PC-9 (cell line): ENCODE results near the gene EPHX1. TPM values are rescaled to one million over a fixed set of nuclear protein-coding genes. Genes with fewer than 3 reads are reported as not detected.
A peak's percentile ranks its signal among the peaks of the same experiment; 100 is the strongest.

Source experiments
- BruUV-seq: library from RNA; stranded (reverse); fragments of 400-500 nt; replicated peaks from 2 replicates; lab custom pipeline; 2021; lab: Mats Ljungman, UMichigan
- CTCF ChIA-PET: fragments of 300-600 bp; sonication (Branson Sonifier 250); formaldehyde crosslinking; loops from one replicate; lab custom pipeline; 2022; ENCODE audit warnings: antibody characterized with exemption; lab: Charles Lee
- POLR2A ChIA-PET: fragments of 300-600 bp; sonication (Branson Sonifier 250); formaldehyde crosslinking; loops from one replicate; lab custom pipeline; 2022; ENCODE audit warnings: antibody characterized with exemption; ENCODE audit not compliant: unreplicated experiment; lab: Charles Lee
- DNase-seq, 2 experiments: peaks; one replicate each; pipeline versions ENCODE4 v3.0.0 to v3.0.0-alpha.2; 2015 to 2022; ENCODE audit warnings: mixed read lengths in 1 of 2
- H2AFZ ChIP-seq: fragments of 200-600 bp; sonication (generic); 2 replicates; pipeline ENCODE4 v1.8.1; 2017; ENCODE audit warnings: antibody characterized with exemption
- H3F3A ChIP-seq: fragments of 200-600 bp; sonication (generic); 2 replicates; pipeline ENCODE4 v1.8.1; 2017; ENCODE audit warnings: antibody characterized with exemption, mild to moderate bottlenecking, low read depth; ENCODE audit not compliant: insufficient read depth
- H3K27ac ChIP-seq: fragments of 200-600 bp; sonication (generic); 2 replicates; pipeline ENCODE4 v1.6.1; 2016; ENCODE audit warnings: mixed run types
- H3K27me3 ChIP-seq: fragments of 200-600 bp; sonication (generic); 2 replicates; pipeline ENCODE4 v1.6.1; 2016; ENCODE audit warnings: low read depth, mixed run types; ENCODE audit not compliant: insufficient read depth
- H3K36me3 ChIP-seq: fragments of 200-600 bp; sonication (generic); 2 replicates; pipeline ENCODE4 v1.6.1; 2016; ENCODE audit warnings: low read depth, mixed run types
- H3K4me1 ChIP-seq: fragments of 200-600 bp; sonication (generic); replicated peaks from 2 replicates; pipeline ENCODE4 v1.6.1; 2016; ENCODE audit warnings: mixed run types; ENCODE audit not compliant: insufficient read depth
- H3K4me2 ChIP-seq: fragments of 200-600 bp; sonication (generic); 2 replicates; pipeline ENCODE4 v1.6.1; 2017; ENCODE audit warnings: mixed run types
- H3K4me3 ChIP-seq: fragments of 200-600 bp; sonication (generic); 2 replicates; pipeline ENCODE4 v1.6.1; 2016; ENCODE audit warnings: mixed run types
- H3K79me2 ChIP-seq: fragments of 200-600 bp; sonication (generic); 2 replicates; pipeline ENCODE4 v1.6.1; 2017; ENCODE audit warnings: low read depth, mixed run types
- H3K9me2 ChIP-seq: fragments of 200-600 bp; sonication (generic); 2 replicates; pipeline ENCODE4 v1.8.1; 2017; ENCODE audit warnings: mild to moderate bottlenecking; ENCODE audit not compliant: insufficient read depth
- H3K9me3 ChIP-seq: fragments of 200-600 bp; sonication (generic); 2 replicates; pipeline ENCODE4 v1.8.1; 2016; ENCODE audit warnings: low read depth; ENCODE audit not compliant: insufficient read depth
- H4K20me1 ChIP-seq: fragments of 200-600 bp; sonication (generic); 2 replicates; pipeline ENCODE4 v1.8.1; 2017; ENCODE audit not compliant: insufficient read depth
- CTCF ChIP-seq: fragments of 200-600 bp; sonication (generic); conservative IDR thresholded peaks from 2 replicates; pipeline ENCODE4 v1.6.1; 2017; ENCODE audit warnings: mixed run types, antibody characterized with exemption, mild to moderate bottlenecking, moderate library complexity
- EZH2 ChIP-seq: fragments of 200-600 bp; sonication (generic); IDR thresholded peaks from 2 replicates; pipeline ENCODE4 v1.8.0; 2017; ENCODE audit warnings: antibody characterized with exemption, low read depth
- intact Hi-C: fragments of 100-400 bp; cut with micrococcal nuclease; formaldehyde crosslinking; loops from one replicate; pipeline ENCODE4 v1.10.0; 2022; ENCODE audit not compliant: unreplicated experiment
- total RNA-seq: library from RNA; stranded (reverse); gene quantifications from 2 replicates; pipeline ENCODE4 v1.2.3, GENCODE V29; 2021

Gene EPHX1
- total RNA-seq, 1 experiment from 2014 or later, result 313 TPM

- 0 out of 2 replicates have a peak, but pooled peaks cover 12% of the 10 kb centered on the region for H4K20me1 ChIP-seq
- H3K9me3 ChIP-seq, result no peaks in the 10 kb centered on the region
- H3K27ac ChIP-seq, result peak within 1 kb of the TSS; percentile 75
- DNase-seq, result peak; percentile 75 to 95
- H3K4me2 ChIP-seq, result peak within 1 kb of the TSS; percentile 94
- POLR2A ChIA-PET, result interaction anchor here (0.5 to 0.6 kb wide), 9 partner anchors 11 to 459 kb away, joined by 3 to 6 read pairs (median 4); no protein-coding TSS in a partner anchor
- CTCF ChIA-PET, result interaction anchor here (0.5 to 1.3 kb wide), 5 partner anchors 15 to 126 kb away, joined by 3 to 5 read pairs (median 3); no protein-coding TSS in a partner anchor
- H3K9me2 ChIP-seq, result no peaks in the 10 kb centered on the region
- peak within 1 kb of the TSS; percentile 98 for H2AFZ ChIP-seq
- H3K79me2 ChIP-seq, result peaks cover 51% of the 10 kb centered on the region
- no peak for TF ChIP-seq EZH2
- TF ChIP-seq CTCF, result no peak; the same call in 1 of the 2 replicates
- peaks cover 42% of the 10 kb centered on the region; the same call in 1 of the 2 replicates for H3F3A ChIP-seq
- peaks cover 57% of the 10 kb centered on the region for H3K4me1 ChIP-seq
- H3K36me3 ChIP-seq, result 0 out of 2 replicates have a peak, but pooled peaks cover 1% of the 10 kb centered on the region
- intact Hi-C loops, result loop anchor here (1.0 to 5.0 kb wide), 4 partner anchors 40 to 180 kb away; partner anchors contain the start of genes H3-3A and SRP9
- H3K4me3 ChIP-seq, result peak within 1 kb of the TSS; percentile 92
- BruUV-seq, result TSS peak; percentile 63
- no peaks in the 10 kb centered on the region for H3K27me3 ChIP-seq
These were observed 72.2 kb downstream of the EPHX1 start, which contains the start of gene TMEM63A for GRCh38 chr1:225881959-225882693. Gene TMEM63A (minus strand): TSS chr1:225882380. CDS start chr1:225877580, 4,800 bp downstream.

- H3K9me2 ChIP-seq, result no peaks in the 10 kb centered on the region
- H3K27ac ChIP-seq, result peak overlapping the region; percentile 75; the same call in 1 of the 2 replicates
- H2AFZ ChIP-seq, result peak overlapping the region; percentile 98
- intact Hi-C loops, result loop anchor here (1.0 to 5.0 kb wide), 3 partner anchors 39 to 179 kb away; partner anchors contain the start of genes H3-3A and SRP9
- peak in 1 of 2 experiments; percentile 62 for DNase-seq
- TF ChIP-seq EZH2 (no peak), CTCF (no peak; the same call in 1 of the 2 replicates)
- H3K79me2 ChIP-seq, result peaks cover 46% of the 10 kb centered on the region
- H3F3A ChIP-seq, result peaks cover 36% of the 10 kb centered on the region; the same call in 1 of the 2 replicates
- ChIA-PET POLR2A (interaction anchor here (0.6 to 0.9 kb wide), 8 partner anchors 10 to 460 kb away, joined by 3 to 7 read pairs (median 4); partner anchors contain the start of gene PYCR2), CTCF (interaction anchor here (0.5 to 1.1 kb wide), 6 partner anchors 16 to 524 kb away, joined by 3 to 6 read pairs (median 4); no protein-coding TSS in a partner anchor)
- no peaks in the 10 kb centered on the region for H3K36me3 ChIP-seq
- H3K27me3 ChIP-seq, result no peaks in the 10 kb centered on the region
- peaks cover 49% of the 10 kb centered on the region for H3K4me1 ChIP-seq
- H3K9me3 ChIP-seq, result no peaks in the 10 kb centered on the region
- BruUV-seq, result no TSS peak
- 0 out of 2 replicates have a peak, but pooled peaks cover 12% of the 10 kb centered on the region for H4K20me1 ChIP-seq
- peak overlapping the region; percentile 92 for H3K4me3 ChIP-seq
- peak overlapping the region; percentile 94 for H3K4me2 ChIP-seq
These were observed 73.0 kb downstream of the EPHX1 start for GRCh38 chr1:225882694-225883615.
